Esophagus squamous epithelium (tissue), 5 donors: ENCODE data around the gene GRK1. TPM values are rescaled to one million over a fixed set of nuclear protein-coding genes. Genes with fewer than 3 reads are reported as not detected.

Experiments used
- DNase-seq: peaks from one replicate; lab custom pipeline; 2025; lab: John Stamatoyannopoulos, UW
- H3K27ac ChIP-seq, 4 donors: fragments of 200-600 bp; sonication (generic); one replicate each; pipeline ENCODE4 v1.5.1; 2016 to 2019; ENCODE audit warnings: mild to moderate bottlenecking in 1 of 4
- H3K27me3 ChIP-seq, 4 donors: fragments of 200-600 bp; sonication (generic); 1 replicate in 3 of 4; 2 replicates in 1 of 4; pipeline versions ENCODE4 v1.5.1 to v1.6.0; 2017 to 2021; ENCODE audit warnings: antibody characterized with exemption in 1 of 4
- H3K36me3 ChIP-seq, 3 donors: fragments of 200-600 bp; sonication (generic); one replicate each; pipeline ENCODE4 v1.5.1; 2016 to 2019
- H3K4me1 ChIP-seq, 3 donors: fragments of 200-600 bp; sonication (generic); one replicate each; pipeline ENCODE4 v1.5.1; 2017 to 2019
- H3K4me3 ChIP-seq, 4 donors: fragments of 200-600 bp; sonication (generic); 1 replicate in 3 of 4; 2 replicates in 1 of 4; pipeline ENCODE4 v1.5.1; 2016 to 2019; ENCODE audit warnings: mild to moderate bottlenecking in 2 of 4, moderate library complexity in 1 of 4
- H3K9me3 ChIP-seq, 3 donors: fragments of 200-600 bp; sonication (generic); one replicate each; pipeline ENCODE4 v1.5.1; 2016 to 2019
- POLR2A ChIP-seq, 4 donors: fragments of 450-650 bp; IDR thresholded peaks; one replicate each; pipeline ENCODE4 v1.6.1; 2017; ENCODE audit warnings: antibody characterized with exemption in 4 of 4, mild to moderate bottlenecking in 4 of 4, moderate library complexity in 3 of 4
- WGBS, 2 donors: methylation state at CpG; one replicate each; pipeline ENCODE4 v1.1.5; 2018; 5-methylcytosine and 5-hydroxymethylcytosine counted together
- intact Hi-C: fragments of 100-400 bp; cut with DNase I; formaldehyde crosslinking; loops from one replicate; pipeline ENCODE4 v1.15.0; 2022
- total RNA-seq, 4 donors: library from RNA; depleted of rRNA; stranded (reverse); fragments of >200 nt; gene quantifications; one replicate each; pipeline ENCODE4 v1.1.0, GENCODE V29; 2016
- TF ChIP-seq, protein P1 (sequence below), 6 experiments: fragments of 450-650 bp in 4 of 6; fragments of 200-600 bp in 2 of 6; sonication (generic) in 2 of 6; IDR thresholded peaks; one replicate each; pipeline ENCODE4 v1.5.1; 2016 to 2019; ENCODE audit warnings: antibody characterized with exemption in 6 of 6, mild to moderate bottlenecking in 4 of 6, moderate library complexity in 4 of 6
- donor health status: DM: yes; HTN: yes; CAD: no.

Gene GRK1
- total RNA-seq, 4 donors from 2014 or later, result not detected

- no peak for DNase-seq
- TF ChIP-seq, protein P1, sequence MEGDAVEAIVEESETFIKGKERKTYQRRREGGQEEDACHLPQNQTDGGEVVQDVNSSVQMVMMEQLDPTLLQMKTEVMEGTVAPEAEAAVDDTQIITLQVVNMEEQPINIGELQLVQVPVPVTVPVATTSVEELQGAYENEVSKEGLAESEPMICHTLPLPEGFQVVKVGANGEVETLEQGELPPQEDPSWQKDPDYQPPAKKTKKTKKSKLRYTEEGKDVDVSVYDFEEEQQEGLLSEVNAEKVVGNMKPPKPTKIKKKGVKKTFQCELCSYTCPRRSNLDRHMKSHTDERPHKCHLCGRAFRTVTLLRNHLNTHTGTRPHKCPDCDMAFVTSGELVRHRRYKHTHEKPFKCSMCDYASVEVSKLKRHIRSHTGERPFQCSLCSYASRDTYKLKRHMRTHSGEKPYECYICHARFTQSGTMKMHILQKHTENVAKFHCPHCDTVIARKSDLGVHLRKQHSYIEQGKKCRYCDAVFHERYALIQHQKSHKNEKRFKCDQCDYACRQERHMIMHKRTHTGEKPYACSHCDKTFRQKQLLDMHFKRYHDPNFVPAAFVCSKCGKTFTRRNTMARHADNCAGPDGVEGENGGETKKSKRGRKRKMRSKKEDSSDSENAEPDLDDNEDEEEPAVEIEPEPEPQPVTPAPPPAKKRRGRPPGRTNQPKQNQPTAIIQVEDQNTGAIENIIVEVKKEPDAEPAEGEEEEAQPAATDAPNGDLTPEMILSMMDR (IDR thresholded peaks at IDR 0.05), result no peak
- TF ChIP-seq POLR2A (IDR thresholded peaks at IDR 0.05), result no peak
- Histone ChIP-seq H3K27me3 (no peaks in the 10 kb centered on the region), H3K9me3 (no peaks in the 10 kb centered on the region), H3K27ac (no peak overlapping the region), H3K4me1 (no peaks in the 10 kb centered on the region), H3K36me3 (peaks cover 40 to 100% (median 43%) of the 10 kb centered on the region in 3 donors), H3K4me3 (no peak overlapping the region)
- WGBS, 2 donors, result 83 to 96% methylated on average over 16 of the region's 16 CpGs
- intact Hi-C loops, result no loop called here
Observed at GRCh38 chr13:113634279-113635047, 32.6 kb upstream of the GRK1 start.

GRCh38 chr13:113635048-113635420, 32.0 kb upstream of the GRK1 start:
- intact Hi-C loops, result no loop called here
- Histone ChIP-seq H3K27me3 (no peaks in the 10 kb centered on the region), H3K4me3 (no peak overlapping the region), H3K27ac (no peak overlapping the region), H3K9me3 (no peaks in the 10 kb centered on the region), H3K4me1 (no peaks in the 10 kb centered on the region), H3K36me3 (peaks cover 43 to 100% (median 45%) of the 10 kb centered on the region in 3 donors)
- TF ChIP-seq POLR2A (IDR thresholded peaks at IDR 0.05), result no peak
- TF ChIP-seq, protein P1 (IDR thresholded peaks at IDR 0.05), result no peak
- DNase-seq, result no peak
- WGBS, 2 donors, result 80% methylated on average over 2 of the region's 7 CpGs; no CpG with 5 or more reads in 1 of the 2 donors

DNA sequence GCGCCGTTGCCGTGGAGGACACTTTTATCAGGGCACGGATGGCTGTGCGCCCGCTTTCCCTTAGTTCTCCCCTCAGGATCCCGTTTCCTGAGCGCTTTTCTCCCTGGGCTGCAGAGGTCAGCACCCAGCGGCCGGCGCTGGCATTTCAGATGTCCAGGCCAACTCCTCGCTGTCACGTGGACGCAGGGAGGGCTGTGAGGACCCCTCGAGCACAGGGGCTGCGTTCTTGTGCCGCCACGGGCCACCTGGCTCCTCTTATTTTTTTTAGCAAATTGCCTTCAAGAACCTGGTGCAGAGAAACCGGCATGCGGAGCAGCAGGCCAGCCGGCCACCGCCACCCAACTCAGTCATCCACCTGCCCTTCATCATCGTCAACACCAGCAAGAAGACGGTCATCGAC, 31.3 kb upstream of the GRK1 start:
- no peak for DNase-seq
- intact Hi-C loops, result no loop called here
- Histone ChIP-seq H3K4me3 (no peak overlapping the region), H3K27ac (no peak overlapping the region), H3K4me1 (no peaks in the 10 kb centered on the region), H3K27me3 (no peaks in the 10 kb centered on the region), H3K9me3 (no peaks in the 10 kb centered on the region), H3K36me3 (peaks cover 43 to 100% (median 51%) of the 10 kb centered on the region in 3 donors)
- TF ChIP-seq, protein P1 (IDR thresholded peaks at IDR 0.05), result no peak
- TF ChIP-seq POLR2A (IDR thresholded peaks at IDR 0.05), result no peak
- WGBS, 2 donors, result 95 to 100% methylated on average over 5 to 16 of the region's 25 CpGs

DNA sequence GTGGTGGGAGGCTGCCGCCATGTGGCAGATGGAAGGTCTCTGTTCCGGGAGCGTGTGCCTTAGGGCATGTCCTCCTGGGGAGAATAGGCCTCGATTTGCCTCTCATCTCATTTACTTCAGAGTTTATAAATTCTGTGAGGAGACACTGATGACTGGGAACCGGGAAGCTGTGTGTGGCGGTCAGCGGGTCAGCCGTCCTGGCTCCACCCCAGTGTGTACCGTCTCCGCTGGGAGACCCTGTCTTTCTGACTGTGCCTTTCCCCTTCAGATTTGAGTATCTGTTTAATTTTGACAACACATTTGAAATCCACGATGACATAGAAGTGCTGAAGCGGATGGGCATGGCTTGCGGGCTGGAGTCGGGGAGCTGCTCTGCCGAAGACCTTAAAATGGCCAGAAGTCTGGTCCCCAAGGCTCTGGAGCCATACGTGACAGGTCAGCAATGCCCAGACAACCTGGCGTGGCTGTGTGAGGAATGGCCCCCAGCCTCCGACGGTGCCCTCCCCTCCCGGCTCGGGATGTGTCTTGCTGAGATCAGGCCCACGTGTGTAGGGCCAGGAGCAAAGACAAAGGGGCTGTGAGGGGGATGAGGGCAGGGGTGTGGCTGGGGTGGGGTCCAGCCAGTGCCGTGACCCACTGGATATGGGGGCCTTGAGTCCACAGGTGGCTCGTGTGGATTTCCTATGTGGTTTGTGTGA, 30.6 kb upstream of the GRK1 start:
- H3K27ac ChIP-seq, result no peak overlapping the region
- intact Hi-C loops, result no loop called here

More for the DNA sequence above, 30.6 kb upstream of the GRK1 start:
- H3K27me3 ChIP-seq, result no peaks in the 10 kb centered on the region
- H3K4me1 ChIP-seq, result no peaks in the 10 kb centered on the region
- H3K4me3 ChIP-seq, result no peak overlapping the region
- DNase-seq, result no peak
- peaks cover 43 to 100% (median 51%) of the 10 kb centered on the region in 3 donors for H3K36me3 ChIP-seq
- H3K9me3 ChIP-seq, result no peaks in the 10 kb centered on the region
- WGBS, 2 donors, result 91 to 95% methylated on average over 20 of the region's 24 CpGs
- TF ChIP-seq, protein P1 (IDR thresholded peaks at IDR 0.05), result no peak
- no peak for TF ChIP-seq POLR2A (IDR thresholded peaks at IDR 0.05)
